Measurements from ENCODE around the gene CUL9. TPM values are rescaled to one million over a fixed set of nuclear protein-coding genes. Genes with fewer than 3 reads are reported as not detected.
A peak's percentile ranks its signal among the peaks of the same experiment; 100 is the strongest.

Gene CUL9
- total and polyA plus RNA-seq, 3 experiments from 2014 or later: 9.0 to 38.3 (median 35.3) TPM

DNA sequence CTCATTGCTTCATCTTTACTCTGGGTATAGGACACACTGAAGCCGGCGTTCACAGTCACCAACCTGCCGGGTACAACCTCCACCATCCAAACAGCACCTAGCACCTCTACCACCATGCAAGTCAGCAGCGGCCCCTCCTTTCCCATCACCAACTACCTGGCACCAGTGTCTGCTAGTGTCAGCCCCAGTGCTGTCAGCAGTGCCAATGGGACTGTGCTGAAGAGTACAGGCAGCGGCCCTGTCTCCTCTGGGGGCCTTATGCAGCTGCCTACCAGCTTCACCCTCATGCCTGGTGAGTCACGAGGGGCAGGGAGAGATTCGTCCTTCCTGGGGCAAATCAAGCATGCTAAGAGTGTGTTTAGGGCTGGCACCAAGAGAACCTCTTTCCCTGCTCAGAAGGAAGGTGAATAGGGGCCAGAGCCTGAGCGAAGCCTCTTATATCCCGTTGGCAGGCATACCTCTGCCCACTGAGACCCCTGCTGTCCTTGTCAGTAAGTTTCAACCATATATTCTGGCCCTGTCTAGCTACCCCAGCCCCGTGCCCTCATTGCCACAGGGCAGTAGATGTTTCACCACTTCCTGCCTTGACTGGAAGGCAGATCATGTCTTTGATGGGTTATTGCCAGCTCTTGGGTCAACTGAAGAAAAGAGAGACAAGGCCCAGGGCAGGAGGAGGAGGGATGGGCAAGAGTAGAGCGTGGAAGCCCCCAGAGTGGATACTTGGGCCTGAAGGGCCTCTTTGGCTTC is 6.1 kb upstream of the CUL9 start:
- peaks cover 4 to 53% (median 7%) of the 10 kb centered on the region in 3 donors for H3K36me3 Mint-ChIP-seq
- no peaks in the 10 kb centered on the region for H3K27me3 Mint-ChIP-seq
- ChIA-PET CTCF (interaction anchor here (1.0 to 4.8 kb wide), 4 partner anchors 10 to 222 kb away, joined by 3 to 22 read pairs (median 4); partner anchors contain the start of gene DNPH1), POLR2A (no interaction called here)
- Histone ChIP-seq H3K27ac (ENCODE audit: low read depth, low read length) (no peak overlapping the region), H3K4me3 (ENCODE audit: low read length) (no peak overlapping the region), H3K4me1 (ENCODE audit: insufficient read depth, low read length) (peaks cover 31% of the 10 kb centered on the region), H3K9me3 (ENCODE audit: low read length) (no peaks in the 10 kb centered on the region), H3K36me3 (ENCODE audit: insufficient read depth, low read length) (peaks cover 28% of the 10 kb centered on the region), H3K27me3 (ENCODE audit: insufficient read depth, low read length, poor library complexity, severe bottlenecking) (no peaks in the 10 kb centered on the region)
- H3K27ac Mint-ChIP-seq: peak overlapping the region; percentile 70 to 98 (median 95)
- DNase-seq: no peak
- H3K4me3 Mint-ChIP-seq: peak overlapping the region in 1 of 7 donors; percentile 19
- no peaks in the 10 kb centered on the region for H3K9me3 Mint-ChIP-seq
- H3K4me1 Mint-ChIP-seq: peaks cover 34 to 47% (median 38%) of the 10 kb centered on the region in 3 donors

DNA sequence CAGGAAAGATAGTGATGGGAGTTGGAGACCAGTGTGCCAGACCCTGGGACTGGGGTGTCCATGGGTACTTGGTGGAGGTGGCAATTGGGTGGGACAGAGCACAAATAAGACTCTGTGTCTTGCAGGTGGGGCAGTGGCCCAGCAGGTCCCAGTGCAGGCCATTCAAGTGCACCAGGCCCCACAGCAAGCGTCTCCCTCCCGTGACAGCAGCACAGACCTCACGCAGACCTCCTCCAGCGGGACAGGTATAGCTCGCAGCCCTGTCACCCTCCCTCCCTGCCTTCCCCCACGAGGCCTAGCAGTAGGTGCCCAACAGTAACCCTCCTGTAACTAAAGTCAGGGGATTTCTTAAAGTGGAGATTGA is 5.6 kb upstream of the CUL9 start:
- peak overlapping the region in 6 of 8 donors; percentile 55 to 95 (median 76) for H3K27ac Mint-ChIP-seq
- H3K27ac ChIP-seq (ENCODE audit: low read depth, low read length): no peak overlapping the region
- H3K4me1 Mint-ChIP-seq: peaks cover 36 to 50% (median 41%) of the 10 kb centered on the region in 3 donors
- no peak for DNase-seq
- no peaks in the 10 kb centered on the region for H3K9me3 ChIP-seq (ENCODE audit: low read length)
- no peaks in the 10 kb centered on the region for H3K27me3 Mint-ChIP-seq
- no peak overlapping the region for H3K4me3 Mint-ChIP-seq
- no peak overlapping the region for H3K4me3 ChIP-seq (ENCODE audit: low read length)
- no peaks in the 10 kb centered on the region for H3K27me3 ChIP-seq (ENCODE audit: insufficient read depth, low read length, poor library complexity, severe bottlenecking)
- ChIA-PET POLR2A (no interaction called here), CTCF (no interaction called here)
- no peaks in the 10 kb centered on the region for H3K9me3 Mint-ChIP-seq
- H3K36me3 Mint-ChIP-seq: peaks cover 4 to 55% (median 7%) of the 10 kb centered on the region in 3 donors
- H3K36me3 ChIP-seq (ENCODE audit: insufficient read depth, low read length): peaks cover 28% of the 10 kb centered on the region
- peaks cover 36% of the 10 kb centered on the region for H3K4me1 ChIP-seq (ENCODE audit: insufficient read depth, low read length)

- peak overlapping the region in 3 of 8 donors; percentile 50 to 79 (median 60) for H3K27ac Mint-ChIP-seq
- POLR2A ChIA-PET: no interaction called here
Observed at GRCh38 chr6:43178150-43178549, 3.8 kb upstream of the CUL9 start.

DNA sequence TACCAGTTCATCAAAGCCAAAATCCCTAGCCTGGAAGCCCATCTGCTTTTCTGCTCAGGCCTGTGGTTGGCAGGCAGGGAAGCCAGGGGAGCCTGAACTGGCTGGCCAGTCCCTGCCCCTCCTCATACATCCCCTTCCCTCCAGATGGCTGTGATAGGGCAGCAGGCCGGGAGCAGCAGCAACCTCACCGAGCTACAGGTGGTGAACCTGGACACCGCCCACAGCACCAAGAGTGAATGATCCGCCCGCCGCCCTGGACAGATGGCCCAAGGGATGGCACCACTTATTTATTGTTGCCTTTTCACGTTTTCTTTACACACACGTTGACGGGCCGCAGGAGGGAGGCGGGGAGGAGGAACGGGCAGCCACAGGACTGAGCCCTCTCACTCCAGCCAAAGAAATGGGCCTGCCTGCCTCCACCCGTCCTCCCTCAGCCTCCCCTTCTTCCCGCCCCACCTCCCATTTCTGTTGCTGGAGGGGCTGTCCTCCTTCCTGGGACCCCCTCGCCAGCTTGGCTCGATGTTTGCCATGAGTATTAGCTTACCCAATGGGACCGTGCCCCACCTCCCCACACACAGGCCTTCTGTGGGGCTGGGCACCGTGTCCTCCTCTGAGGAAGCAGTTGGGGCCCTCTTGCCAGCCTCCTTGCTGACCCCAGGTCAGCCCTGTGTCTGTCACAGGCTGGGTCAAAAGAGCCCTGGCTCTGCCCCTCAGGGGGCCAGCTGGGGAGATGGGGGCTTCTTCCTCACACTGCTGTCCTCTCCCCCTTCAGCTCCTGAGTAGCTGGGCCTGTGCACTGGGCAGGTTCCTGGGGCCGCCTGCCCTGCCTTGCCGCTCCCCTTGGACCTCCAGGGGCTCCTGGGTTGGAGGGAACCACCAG is 2.8 kb upstream of the CUL9 start:
- ChIA-PET CTCF (interaction anchor here (1.8 to 2.4 kb wide), 2 partner anchors 7 to 50 kb away, joined by 4 to 9 read pairs; partner anchors contain the start of gene DNPH1), POLR2A (interaction anchor here (0.6 kb wide), 1 partner anchor 1068 kb away, joined by 3 read pairs; the partner anchor contains the start of gene HSP90AB1)
- H3K4me1 ChIP-seq (ENCODE audit: insufficient read depth, low read length): peaks cover 40% of the 10 kb centered on the region

More at GRCh38 chr6:43178150-43178549, 3.8 kb upstream of the CUL9 start:
- Mint-ChIP-seq H3K4me3 (peak overlapping the region in 1 of 7 donors; percentile 54), H3K4me1 (peaks cover 40 to 55% (median 46%) of the 10 kb centered on the region in 3 donors), H3K27me3 (peaks cover 0 to 2% of the 10 kb centered on the region in 2 donors), H3K9me3 (no peaks in the 10 kb centered on the region), H3K36me3 (peaks cover 4 to 54% (median 7%) of the 10 kb centered on the region in 3 donors)
- Histone ChIP-seq H3K4me1 (ENCODE audit: insufficient read depth, low read length) (peaks cover 40% of the 10 kb centered on the region), H3K27me3 (ENCODE audit: insufficient read depth, low read length, poor library complexity, severe bottlenecking) (no peaks in the 10 kb centered on the region), H3K9me3 (ENCODE audit: low read length) (no peaks in the 10 kb centered on the region), H3K36me3 (ENCODE audit: insufficient read depth, low read length) (peaks cover 28% of the 10 kb centered on the region), H3K4me3 (ENCODE audit: low read length) (no peak overlapping the region), H3K27ac (ENCODE audit: low read depth, low read length) (no peak overlapping the region)
- no peak for DNase-seq
- CTCF ChIA-PET: no interaction called here

GRCh38 chr6:43180058-43180457 is 1.9 kb upstream of the CUL9 start:
- Histone ChIP-seq H3K9me3 (ENCODE audit: low read length) (no peaks in the 10 kb centered on the region), H3K4me1 (ENCODE audit: insufficient read depth, low read length) (peaks cover 40% of the 10 kb centered on the region), H3K36me3 (ENCODE audit: insufficient read depth, low read length) (peaks cover 28% of the 10 kb centered on the region), H3K4me3 (ENCODE audit: low read length) (no peak overlapping the region), H3K27ac (ENCODE audit: low read depth, low read length) (no peak overlapping the region), H3K27me3 (ENCODE audit: insufficient read depth, low read length, poor library complexity, severe bottlenecking) (no peaks in the 10 kb centered on the region)
- H3K4me3 Mint-ChIP-seq: no peak overlapping the region
- DNase-seq: no peak
- peak overlapping the region in 1 of 8 donors; percentile 77 for H3K27ac Mint-ChIP-seq
- H3K9me3 Mint-ChIP-seq: no peaks in the 10 kb centered on the region
- H3K4me1 Mint-ChIP-seq: peaks cover 38 to 55% (median 45%) of the 10 kb centered on the region in 3 donors
- H3K27me3 Mint-ChIP-seq: peaks cover 0 to 2% of the 10 kb centered on the region in 2 donors
- peaks cover 4 to 58% (median 7%) of the 10 kb centered on the region in 3 donors for H3K36me3 Mint-ChIP-seq
- ChIA-PET POLR2A (no interaction called here), CTCF (interaction anchor here (1.8 to 2.4 kb wide), 2 partner anchors 8 to 49 kb away, joined by 4 to 9 read pairs; partner anchors contain the start of gene DNPH1)

More for the DNA sequence above, 2.8 kb upstream of the CUL9 start:
- H3K36me3 Mint-ChIP-seq: peaks cover 4 to 58% (median 7%) of the 10 kb centered on the region in 3 donors
- Histone ChIP-seq H3K9me3 (ENCODE audit: low read length) (no peaks in the 10 kb centered on the region), H3K4me3 (ENCODE audit: low read length) (no peak overlapping the region), H3K27me3 (ENCODE audit: insufficient read depth, low read length, poor library complexity, severe bottlenecking) (no peaks in the 10 kb centered on the region), H3K27ac (ENCODE audit: low read depth, low read length) (no peak overlapping the region), H3K36me3 (ENCODE audit: insufficient read depth, low read length) (peaks cover 28% of the 10 kb centered on the region)
- H3K4me1 Mint-ChIP-seq: peaks cover 39 to 55% (median 45%) of the 10 kb centered on the region in 3 donors
- H3K27ac Mint-ChIP-seq: peak overlapping the region in 3 of 8 donors; percentile 60 to 79 (median 65)
- H3K4me3 Mint-ChIP-seq: peak overlapping the region in 1 of 7 donors; percentile 23
- H3K9me3 Mint-ChIP-seq: no peaks in the 10 kb centered on the region
- peaks cover 0 to 2% of the 10 kb centered on the region in 2 donors for H3K27me3 Mint-ChIP-seq
- DNase-seq: no peak

DNA sequence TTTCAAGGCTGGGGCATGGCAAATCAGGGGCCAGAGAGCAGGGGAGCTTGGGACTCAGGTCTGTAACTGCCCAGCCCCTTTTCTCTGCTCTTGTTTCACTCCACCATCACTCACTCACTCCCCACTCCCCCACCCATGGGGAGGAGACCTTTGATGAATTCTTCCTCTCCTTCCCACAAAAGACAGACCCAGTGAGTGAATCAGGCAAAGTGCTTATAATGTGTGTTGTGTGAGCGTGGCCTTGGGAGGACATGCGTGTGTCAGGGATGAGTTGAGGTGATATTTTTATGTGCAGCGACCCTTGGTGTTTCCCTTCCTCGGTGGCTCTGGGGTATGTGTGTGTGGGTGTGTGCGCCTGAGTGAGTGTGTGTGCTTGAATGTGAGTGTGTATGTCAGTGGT is 1.0 kb upstream of the CUL9 start:
- Histone ChIP-seq H3K36me3 (ENCODE audit: insufficient read depth, low read length) (peaks cover 21% of the 10 kb centered on the region), H3K9me3 (ENCODE audit: low read length) (no peaks in the 10 kb centered on the region), H3K27me3 (ENCODE audit: insufficient read depth, low read length, poor library complexity, severe bottlenecking) (no peaks in the 10 kb centered on the region), H3K4me3 (ENCODE audit: low read length) (no peak overlapping the region), H3K4me1 (ENCODE audit: insufficient read depth, low read length) (peaks cover 45% of the 10 kb centered on the region), H3K27ac (ENCODE audit: low read depth, low read length) (peak overlapping the region; percentile 70)
- ChIA-PET POLR2A (no interaction called here), CTCF (interaction anchor here (1.3 to 2.4 kb wide), 3 partner anchors 9 to 48 kb away, joined by 4 to 9 read pairs (median 6); partner anchors contain the start of gene DNPH1)
- no peaks in the 10 kb centered on the region for H3K9me3 Mint-ChIP-seq
- H3K4me1 Mint-ChIP-seq: peaks cover 41 to 54% (median 46%) of the 10 kb centered on the region in 3 donors
- H3K27ac Mint-ChIP-seq: peak overlapping the region in 7 of 8 donors; percentile 74 to 98 (median 96)
- H3K27me3 Mint-ChIP-seq: peaks cover 0 to 2% of the 10 kb centered on the region in 2 donors
- DNase-seq: no peak
- peak overlapping the region; percentile 91 to 97 (median 96) for H3K4me3 Mint-ChIP-seq
- H3K36me3 Mint-ChIP-seq: peaks cover 4 to 58% (median 8%) of the 10 kb centered on the region in 3 donors

DNA sequence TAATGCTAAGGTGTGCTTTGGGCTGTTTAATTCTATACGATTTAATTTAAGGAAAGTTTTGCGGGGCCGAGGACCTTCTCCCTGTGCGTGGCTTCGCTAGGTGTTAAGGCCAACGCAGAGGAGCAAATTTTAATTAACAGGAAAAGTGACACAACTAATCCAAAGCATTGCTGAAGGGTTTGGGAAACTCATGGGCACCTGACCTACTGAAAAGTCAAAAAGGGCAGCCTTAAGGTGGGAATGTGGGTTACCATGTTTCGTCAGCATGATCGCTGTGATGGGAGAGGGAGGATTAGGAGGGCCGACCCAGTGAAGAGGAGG is 415 bp upstream of the CUL9 start:
- Histone ChIP-seq H3K4me3 (ENCODE audit: low read length) (peak overlapping the region; percentile 76), H3K36me3 (ENCODE audit: insufficient read depth, low read length) (peaks cover 15% of the 10 kb centered on the region), H3K27ac (ENCODE audit: low read depth, low read length) (peak overlapping the region; percentile 70), H3K9me3 (ENCODE audit: low read length) (no peaks in the 10 kb centered on the region), H3K4me1 (ENCODE audit: insufficient read depth, low read length) (peaks cover 51% of the 10 kb centered on the region), H3K27me3 (ENCODE audit: insufficient read depth, low read length, poor library complexity, severe bottlenecking) (no peaks in the 10 kb centered on the region)
- H3K4me3 Mint-ChIP-seq: peak overlapping the region; percentile 91 to 97 (median 96)
- peaks cover 0 to 2% of the 10 kb centered on the region in 2 donors for H3K27me3 Mint-ChIP-seq
- CTCF ChIA-PET: interaction anchor here (1.3 to 2.4 kb wide), 2 partner anchors 10 to 48 kb away, joined by 6 to 9 read pairs; partner anchors contain the start of gene DNPH1
- H3K36me3 Mint-ChIP-seq: peaks cover 9 to 58% (median 12%) of the 10 kb centered on the region in 3 donors
- DNase-seq: no peak
- no peaks in the 10 kb centered on the region for H3K9me3 Mint-ChIP-seq
- POLR2A ChIA-PET: interaction anchor here (1.0 to 1.7 kb wide), 4 partner anchors 9 to 202 kb away, joined by 3 to 9 read pairs (median 5); no protein-coding TSS in a partner anchor
- H3K27ac Mint-ChIP-seq: peak overlapping the region; percentile 74 to 98 (median 96)
- H3K4me1 Mint-ChIP-seq: peaks cover 44 to 57% (median 52%) of the 10 kb centered on the region in 3 donors

All from CD8-positive, alpha-beta memory T cell (primary cell).